WTC11 (cell line): ENCODE measurements around the gene KLHL26. TPM values are rescaled to one million over a fixed set of nuclear protein-coding genes. Genes with fewer than 3 reads are reported as not detected.

Experiments used
- ATF6 ChIP-seq: sonication (generic); formaldehyde crosslinking; IDR thresholded peaks from 2 replicates; pipeline ENCODE4 v1.8.1; 2023; ENCODE audit warnings: mild to moderate bottlenecking, missing genetic modification reagents
- EMX1 ChIP-seq: fragments of 250-450 bp; sonication (Bioruptor Pico); IDR thresholded peaks from 2 replicates; pipeline ENCODE4 v1.8.0; 2021; ENCODE audit warnings: mild to moderate bottlenecking
- ETV6 ChIP-seq: sonication (generic); formaldehyde crosslinking; IDR thresholded peaks from 2 replicates; pipeline ENCODE4 v1.8.1; 2022; ENCODE audit warnings: mild to moderate bottlenecking, missing genetic modification reagents
- FOXK1 ChIP-seq: sonication (generic); formaldehyde crosslinking; IDR thresholded peaks from 2 replicates; pipeline ENCODE4 v1.8.0; 2022; ENCODE audit warnings: mild to moderate bottlenecking, moderate library complexity, missing genetic modification reagents
- GABPB1 ChIP-seq: sonication (generic); formaldehyde crosslinking; IDR thresholded peaks from 2 replicates; pipeline ENCODE4 v1.8.1; 2023; ENCODE audit warnings: mild to moderate bottlenecking, missing genetic modification reagents
- IRF1 ChIP-seq: sonication (generic); formaldehyde crosslinking; IDR thresholded peaks from 2 replicates; pipeline ENCODE4 v1.8.0; 2023; ENCODE audit warnings: missing genetic modification reagents
- IRF2 ChIP-seq: sonication (generic); formaldehyde crosslinking; IDR thresholded peaks from 2 replicates; pipeline ENCODE4 v1.8.0; 2022; ENCODE audit warnings: low read depth, missing genetic modification reagents, borderline replicate concordance
- MAX ChIP-seq: sonication (generic); formaldehyde crosslinking; IDR thresholded peaks from 2 replicates; pipeline ENCODE4 v1.8.0; 2022; ENCODE audit warnings: mild to moderate bottlenecking, missing genetic modification reagents
- MYBL2 ChIP-seq: sonication (generic); formaldehyde crosslinking; IDR thresholded peaks from 2 replicates; pipeline ENCODE4 v1.8.1; 2023; ENCODE audit warnings: mild to moderate bottlenecking, moderate library complexity, missing genetic modification reagents
- NFATC4 ChIP-seq: fragments of 250-450 bp; sonication (Bioruptor Pico); IDR thresholded peaks from 2 replicates; pipeline ENCODE4 v1.9.0; 2021; ENCODE audit warnings: mild to moderate bottlenecking
- NFYB ChIP-seq: sonication (generic); formaldehyde crosslinking; conservative IDR thresholded peaks from 2 replicates; pipeline ENCODE4 v1.8.0; 2022; ENCODE audit warnings: low read depth, missing genetic modification reagents
- NR3C1 ChIP-seq: sonication (generic); formaldehyde crosslinking; conservative IDR thresholded peaks from 2 replicates; pipeline ENCODE4 v1.8.1; 2023; ENCODE audit warnings: low read depth, mild to moderate bottlenecking, missing genetic modification reagents
- RELA ChIP-seq: sonication (generic); formaldehyde crosslinking; IDR thresholded peaks from 2 replicates; pipeline ENCODE4 v1.8.1; 2022; ENCODE audit warnings: missing genetic modification reagents, mild to moderate bottlenecking, borderline replicate concordance
- SOX15 ChIP-seq: fragments of 250-450 bp; sonication (Bioruptor Pico); IDR thresholded peaks from 2 replicates; pipeline ENCODE4 v1.9.0; 2021; ENCODE audit warnings: mild to moderate bottlenecking
- TEAD1 ChIP-seq: sonication (generic); formaldehyde crosslinking; IDR thresholded peaks from 2 replicates; pipeline ENCODE4 v1.8.0; 2022; ENCODE audit warnings: mild to moderate bottlenecking, missing genetic modification reagents
- ZBTB21 ChIP-seq: sonication (generic); formaldehyde crosslinking; IDR thresholded peaks from 2 replicates; pipeline ENCODE4 v1.8.1; 2023; ENCODE audit warnings: mild to moderate bottlenecking, missing genetic modification reagents, borderline replicate concordance
- ZBTB43 ChIP-seq: sonication (generic); formaldehyde crosslinking; IDR thresholded peaks from 2 replicates; pipeline ENCODE4 v1.8.1; 2023; ENCODE audit warnings: mild to moderate bottlenecking, missing genetic modification reagents
- ZNF138 ChIP-seq: sonication (generic); formaldehyde crosslinking; conservative IDR thresholded peaks from 2 replicates; pipeline ENCODE4 v1.8.1; 2022; ENCODE audit warnings: mild to moderate bottlenecking, moderate library complexity, missing genetic modification reagents
- ZNF219 ChIP-seq: sonication (generic); formaldehyde crosslinking; IDR thresholded peaks from 2 replicates; pipeline ENCODE4 v1.8.0; 2023; ENCODE audit warnings: missing genetic modification reagents, mild to moderate bottlenecking, borderline replicate concordance
- ZNF281 ChIP-seq: sonication (generic); formaldehyde crosslinking; IDR thresholded peaks from 2 replicates; pipeline ENCODE4 v1.8.0; 2023; ENCODE audit warnings: mild to moderate bottlenecking, missing genetic modification reagents
- ZNF671 ChIP-seq: fragments of 250-450 bp; sonication (Bioruptor Pico); IDR thresholded peaks from 2 replicates; pipeline ENCODE4 v1.8.0; 2021; ENCODE audit warnings: mild to moderate bottlenecking
- total RNA-seq: library from RNA; stranded (reverse); gene quantifications from 3 replicates; pipeline ENCODE4 v1.2.3, GENCODE V29; 2021
- TF ChIP-seq, protein P1 (sequence below): sonication (generic); formaldehyde crosslinking; IDR thresholded peaks from 2 replicates; pipeline ENCODE4 v1.8.0; 2022; ENCODE audit warnings: mild to moderate bottlenecking, missing genetic modification reagents

The KLHL26 gene
- total RNA-seq, 1 experiment from 2014 or later: 13.1 TPM

GRCh38 chr19:18589380-18590272 lies 47.2 kb upstream of the KLHL26 start (continued):
- TF ChIP-seq ZNF281 (CRISPR knock-in tag) (peak; percentile 65; the same call in 1 of the 2 replicates), ZBTB43 (CRISPR knock-in tag) (peak; percentile 73; the same call in 1 of the 2 replicates), NFATC4 (CRISPR knock-in tag) (peak; percentile 73; the same call in 1 of the 2 replicates), MAX (CRISPR knock-in tag) (peak; percentile 94), TEAD1 (CRISPR knock-in tag) (peak; percentile 21; the same call in 1 of the 2 replicates), FOXK1 (peak; percentile 73; the same call in 1 of the 2 replicates), IRF1 (peak; percentile 62; the same call in 1 of the 2 replicates), ATF6 (CRISPR knock-in tag) (no peak), ZBTB21 (CRISPR knock-in tag) (no peak), ZNF671 (CRISPR knock-in tag) (peak; percentile 9; the same call in 1 of the 2 replicates), RELA (CRISPR knock-in tag) (peak; percentile 81; the same call in 1 of the 2 replicates), NFYB (no peak; the same call in none of the 2 replicates), ETV6 (CRISPR knock-in tag) (peak; percentile 59; the same call in 1 of the 2 replicates), SOX15 (CRISPR knock-in tag) (no peak), NR3C1 (CRISPR knock-in tag) (no peak), ZNF138 (CRISPR knock-in tag) (0 out of 2 replicates have a peak, but pooled peaks have one; percentile 58), MYBL2 (CRISPR knock-in tag) (peak; percentile 52; the same call in 1 of the 2 replicates), EMX1 (CRISPR knock-in tag) (0 out of 2 replicates have a peak, but pooled peaks have one; percentile 38), ZNF219 (CRISPR knock-in tag) (0 out of 2 replicates have a peak, but pooled peaks have one; percentile 56), GABPB1 (CRISPR knock-in tag) (peak; percentile 74; the same call in 1 of the 2 replicates), IRF2 (CRISPR knock-in tag) (0 out of 2 replicates have a peak, but pooled peaks have one; percentile 75)
- TF ChIP-seq, protein P1, sequence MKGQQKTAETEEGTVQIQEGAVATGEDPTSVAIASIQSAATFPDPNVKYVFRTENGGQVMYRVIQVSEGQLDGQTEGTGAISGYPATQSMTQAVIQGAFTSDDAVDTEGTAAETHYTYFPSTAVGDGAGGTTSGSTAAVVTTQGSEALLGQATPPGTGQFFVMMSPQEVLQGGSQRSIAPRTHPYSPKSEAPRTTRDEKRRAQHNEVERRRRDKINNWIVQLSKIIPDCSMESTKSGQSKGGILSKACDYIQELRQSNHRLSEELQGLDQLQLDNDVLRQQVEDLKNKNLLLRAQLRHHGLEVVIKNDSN (CRISPR knock-in tag): peak; percentile 64
